Epidermal melanocyte (primary cell): Measurements from ENCODE around the gene CD36.

ENCODE experiments used
- DNase-seq: peaks from one replicate; pipeline ENCODE4 v3.0.0; 2011; ENCODE audit warnings: low spot score; ENCODE audit not compliant: insufficient read length

Gene CD36

DNA sequence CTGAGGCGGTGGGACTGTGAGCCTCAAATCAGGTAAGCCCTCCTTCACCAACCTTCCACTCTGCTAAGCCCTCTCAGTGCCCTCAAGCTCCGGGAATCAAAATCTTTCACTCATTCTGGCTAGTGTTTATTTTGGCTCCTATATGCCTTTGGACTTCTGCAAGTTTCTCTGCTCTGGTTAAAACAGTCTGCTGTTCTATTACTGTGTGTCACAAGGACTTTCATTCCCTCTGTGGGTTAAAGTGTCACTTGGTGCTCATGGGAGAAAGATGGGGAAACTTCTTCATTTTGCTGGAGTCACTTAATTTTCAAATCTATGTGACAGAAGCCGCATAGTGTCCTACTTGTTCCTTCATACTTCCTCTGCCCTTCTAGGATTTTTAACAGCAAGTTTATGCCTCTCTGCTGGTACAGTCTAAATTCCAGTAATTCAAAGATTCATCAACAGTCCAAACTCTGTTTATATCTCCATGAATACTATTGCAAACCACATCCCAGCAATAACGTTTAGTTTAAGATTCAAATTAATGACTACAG is 61.3 kb downstream of the CD36 start:
- no peak for DNase-seq

DNA sequence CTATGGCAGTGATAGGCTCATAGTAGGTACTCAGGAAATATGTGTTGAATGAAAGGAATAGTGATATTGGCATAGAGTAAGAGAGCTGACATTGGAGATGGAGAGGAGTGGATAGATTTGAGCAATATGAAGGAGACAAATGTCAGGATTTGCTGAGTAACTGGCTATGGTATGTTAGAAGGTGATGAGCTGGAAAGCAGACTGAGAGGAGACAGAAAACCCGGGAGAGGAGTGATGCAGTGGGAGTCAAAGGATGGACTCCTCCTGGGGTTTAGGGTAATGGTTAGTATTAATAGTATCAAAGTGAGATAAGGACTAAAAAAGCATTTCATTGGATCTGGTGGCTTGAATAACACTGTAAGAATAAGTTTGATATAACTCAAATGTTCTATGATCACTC is 64.8 kb downstream of the CD36 start:
- DNase-seq: no peak

DNA sequence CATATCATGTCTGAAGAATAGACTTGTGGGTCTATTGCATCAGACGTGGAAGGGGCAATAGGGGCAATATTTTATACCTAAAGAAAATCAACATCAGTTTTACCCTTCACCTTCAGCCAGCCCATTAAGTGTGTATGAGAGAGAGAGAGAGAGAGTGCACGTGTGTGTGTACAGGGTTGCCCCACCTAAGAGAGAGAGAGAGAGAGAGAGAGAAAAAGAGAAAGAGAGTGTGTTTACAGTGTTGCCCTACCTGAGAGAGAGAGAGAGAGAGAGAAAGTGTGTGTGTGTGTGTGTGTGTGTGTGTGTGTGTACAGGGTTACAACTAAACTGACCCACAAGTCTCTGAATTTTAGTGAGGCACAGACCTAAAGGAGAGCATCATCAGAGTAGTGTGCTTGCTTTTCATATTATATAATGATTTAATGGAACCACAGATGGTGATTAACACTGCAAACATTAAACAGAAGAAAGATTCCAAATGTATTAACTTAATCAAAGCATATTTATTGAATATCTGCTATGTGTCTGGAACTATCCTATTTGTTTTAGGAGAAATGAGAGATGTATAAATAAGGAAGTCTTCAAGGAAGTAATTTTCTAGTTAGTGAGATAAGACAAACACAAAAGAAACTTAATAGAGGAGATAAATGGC is 66.8 kb downstream of the CD36 start:
- no peak for DNase-seq

DNA sequence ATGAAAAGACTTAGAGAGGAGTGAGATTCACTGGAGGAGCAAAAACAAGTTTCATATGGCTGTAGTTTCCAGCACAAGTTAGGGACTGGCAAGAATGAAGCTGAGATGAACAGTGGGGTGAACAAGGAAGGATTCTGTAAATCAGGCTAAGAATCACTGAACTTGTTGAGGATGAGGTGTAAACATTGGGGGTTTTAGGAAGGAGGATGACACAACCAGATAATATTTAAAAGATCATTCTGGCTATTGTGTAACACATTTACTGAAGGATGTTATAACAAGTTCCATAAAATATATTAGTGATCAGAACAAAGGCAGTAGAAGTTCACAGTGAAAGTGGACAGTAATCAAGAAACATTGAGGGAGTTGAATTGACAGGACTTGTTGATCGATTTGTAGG is 68.9 kb downstream of the CD36 start:
- no peak for DNase-seq

DNA sequence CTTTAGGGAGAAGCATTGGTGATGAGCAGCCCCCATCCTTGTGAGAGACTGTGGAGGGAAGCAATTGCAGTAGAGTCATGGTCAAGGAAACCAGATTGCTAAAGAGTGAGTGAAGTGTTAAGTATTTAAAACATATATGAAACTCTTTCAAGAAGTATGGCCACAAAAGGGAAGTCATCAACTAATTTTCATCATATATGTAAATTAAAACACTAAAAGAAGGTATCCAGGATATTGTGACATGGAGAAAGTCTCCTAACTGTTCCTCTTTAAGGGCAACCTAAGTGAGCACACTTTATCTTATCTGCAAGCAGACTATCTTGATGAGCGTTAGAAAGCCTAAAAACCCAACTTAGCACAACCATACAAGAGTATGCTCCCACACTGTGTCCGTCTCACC is 69.7 kb downstream of the CD36 start:
- DNase-seq: no peak

DNA sequence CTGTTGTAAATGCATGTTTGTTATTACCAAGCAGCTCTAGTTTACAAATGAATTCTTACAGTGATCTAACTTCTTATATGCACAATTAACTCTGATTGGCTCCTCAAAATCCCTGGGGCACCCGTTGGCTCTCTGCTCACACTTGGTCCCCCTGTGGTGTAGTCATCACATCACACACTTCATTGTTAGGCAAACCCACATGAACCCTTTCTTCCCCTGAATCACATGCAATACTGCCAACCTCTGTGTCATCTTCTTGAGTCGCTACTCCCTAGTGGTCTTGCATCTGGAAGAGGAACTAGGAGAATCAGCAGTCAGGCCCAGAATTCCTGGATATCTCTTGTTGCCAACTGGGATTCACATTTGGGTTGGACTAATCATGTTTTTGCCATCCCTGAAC is 73.1 kb downstream of the CD36 start:
- DNase-seq: no peak

DNA sequence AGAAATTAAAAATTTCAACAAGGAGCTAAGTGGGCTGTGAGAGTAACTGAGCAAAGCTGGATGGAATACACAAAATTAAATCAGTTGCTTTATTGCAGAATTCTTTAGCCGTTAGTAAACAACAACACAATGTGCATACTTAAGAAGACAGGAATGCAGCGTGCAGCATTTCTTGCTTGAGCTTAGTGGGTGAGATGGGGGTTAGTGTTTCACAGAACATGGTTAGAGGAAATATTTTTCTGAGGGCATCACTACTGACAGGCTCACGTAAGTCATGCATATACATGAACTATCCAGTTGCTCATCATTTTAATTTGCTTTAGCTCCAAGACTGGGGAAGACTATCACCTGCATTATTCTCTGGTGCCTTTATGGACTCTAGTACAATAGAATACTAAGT is 80.8 kb downstream of the CD36 start:
- DNase-seq: no peak

DNA sequence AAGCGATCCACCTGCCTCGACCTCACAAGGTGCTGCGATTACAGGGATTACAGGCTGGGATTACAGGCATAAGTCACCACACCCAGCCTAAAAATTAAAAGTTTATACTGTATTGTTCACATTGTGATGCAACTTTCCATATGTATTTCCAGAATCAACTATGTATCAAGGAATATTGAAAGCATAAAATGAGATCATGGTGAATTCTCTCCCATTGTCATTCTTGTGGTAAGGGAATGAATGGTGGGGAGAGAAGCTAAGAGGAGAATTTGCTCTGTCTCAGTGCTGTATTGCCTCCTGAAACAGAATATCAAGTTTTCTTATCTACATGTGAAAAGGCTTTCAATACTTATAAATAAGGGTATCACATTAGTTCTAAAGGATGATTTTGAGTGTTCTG is 81.7 kb downstream of the CD36 start:
- no peak for DNase-seq

DNA sequence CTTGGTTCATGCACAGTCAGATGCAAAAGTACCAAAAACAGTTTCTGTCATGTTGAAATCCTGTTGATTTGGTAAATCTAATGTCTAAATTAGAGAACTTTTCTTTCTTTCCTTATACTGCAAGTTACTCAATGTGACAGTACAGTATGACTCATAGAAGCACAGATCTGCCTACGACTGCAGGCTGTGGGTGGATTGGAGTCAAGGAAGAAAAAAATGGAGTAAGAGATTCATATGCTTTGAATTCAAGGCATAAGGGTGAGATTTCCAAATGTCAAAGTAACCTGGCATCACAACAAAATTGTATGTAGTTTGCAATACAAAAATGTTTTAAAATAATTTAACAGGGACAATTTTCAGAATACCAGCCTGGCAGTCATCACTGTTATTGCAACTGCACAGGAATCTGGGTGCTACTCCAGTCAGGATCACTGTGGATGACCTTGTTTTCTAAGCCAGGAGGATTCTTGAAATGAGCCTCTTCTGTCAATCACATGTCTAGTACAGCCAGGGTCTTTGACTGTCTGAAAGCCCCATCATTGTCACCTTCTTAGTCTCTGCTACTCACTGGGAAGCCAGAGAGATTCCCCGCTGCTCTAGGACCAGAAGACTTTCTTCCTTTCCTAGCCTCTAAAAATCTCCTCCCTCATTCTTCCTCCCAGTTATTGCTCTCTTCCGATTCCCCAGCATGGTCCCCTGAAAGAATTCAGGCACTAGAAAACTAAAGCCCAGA is 83.6 kb downstream of the CD36 start:
- DNase-seq: peak; percentile 38

DNA sequence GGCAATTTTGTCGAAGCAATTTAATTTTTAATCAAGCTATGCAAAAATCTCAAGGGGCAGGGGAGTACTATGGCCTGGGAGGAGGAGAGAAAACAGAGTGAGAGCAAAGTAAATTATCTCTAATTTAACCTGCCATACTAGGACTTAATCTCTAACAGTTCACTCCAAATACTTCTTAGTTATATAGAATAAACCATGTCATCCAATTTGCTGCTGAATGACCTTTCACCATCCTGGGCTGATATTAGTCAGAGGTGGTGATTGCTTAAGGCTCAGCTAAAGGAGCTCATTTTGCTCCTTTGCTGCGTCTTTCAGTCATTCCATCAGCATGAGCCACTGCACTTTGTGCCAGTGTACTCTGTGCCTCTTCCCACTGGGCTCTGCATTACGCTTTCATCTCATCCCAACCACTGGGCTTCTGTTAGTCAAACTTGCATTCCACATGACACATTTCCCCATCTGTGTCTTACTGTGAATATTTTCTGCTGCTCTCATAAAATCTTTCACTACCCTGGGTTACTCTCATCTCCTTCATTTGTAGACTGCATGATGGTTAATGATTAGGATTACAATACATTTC is 84.3 kb downstream of the CD36 start:
- peak; percentile 57 for DNase-seq

DNA sequence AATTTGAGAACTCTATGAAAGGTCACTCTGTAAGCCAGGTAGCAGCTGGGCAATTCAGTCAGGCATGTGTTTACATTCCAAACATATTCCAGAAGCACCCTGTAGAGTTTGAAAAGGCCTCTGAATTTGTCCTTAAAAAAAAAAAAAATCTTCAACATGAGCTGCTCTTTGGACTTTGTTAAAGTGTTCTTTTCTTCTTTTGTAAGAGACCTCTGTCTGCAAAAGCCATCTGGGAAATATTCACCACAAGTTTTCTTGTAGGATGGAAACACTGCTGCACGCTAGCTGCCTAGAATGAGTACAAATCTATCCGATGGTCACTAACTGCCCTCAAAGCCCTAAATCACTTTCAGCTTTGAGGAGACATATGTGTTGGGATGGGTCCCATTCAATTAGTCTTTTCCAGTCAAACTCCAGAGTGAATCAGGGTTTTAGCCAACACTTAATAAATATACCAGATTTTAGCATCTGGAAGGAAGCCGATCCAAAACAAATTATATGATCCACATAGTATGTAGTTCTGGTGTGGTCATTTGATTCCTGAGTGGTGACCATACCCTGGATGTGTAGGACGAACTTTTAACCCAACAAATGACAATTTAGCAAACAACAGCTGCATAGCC is 85.9 kb downstream of the CD36 start:
- no peak for DNase-seq

DNA sequence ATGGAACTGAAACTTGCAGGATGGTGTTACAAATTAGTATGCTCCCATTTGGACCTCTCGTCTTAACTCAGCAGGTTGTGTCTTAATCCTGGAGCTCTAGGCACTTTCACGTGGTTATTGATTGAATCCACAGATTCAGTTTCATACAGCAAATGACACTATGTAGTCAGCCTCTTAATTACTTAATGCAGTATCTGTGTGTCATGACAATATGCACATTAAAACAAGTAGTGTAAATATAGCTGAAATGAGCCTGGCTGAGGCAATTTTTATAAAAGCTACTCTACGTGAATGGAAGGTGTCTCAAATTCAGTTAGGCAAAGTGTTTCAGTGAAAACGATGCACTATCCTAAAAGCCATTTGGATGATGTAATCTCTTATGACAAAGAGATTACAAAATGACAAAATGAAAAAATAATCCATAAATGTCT is 86.8 kb downstream of the CD36 start:
- no peak for DNase-seq
